OCI-LY3 (cell line): ENCODE data around the gene LOXL1.
"Not testable (repeated sequence)": the region's sequence is repeated elsewhere in the genome, so short reads cannot be mapped to it uniquely, and the experiment has no call there.

Source experiments
- H2AFZ ChIP-seq: fragments of 200-600, 300-600 bp; shearing (Covaris generic); 2 replicates; pipeline ENCODE4 v1.6.0; 2014; ENCODE audit warnings: antibody characterized with exemption, low read depth, low read length
- H3K27ac ChIP-seq: fragments of 200-600, 300-600 bp; sonication (generic); 2 replicates; pipeline ENCODE4 v1.5.1; 2014; ENCODE audit warnings: mild to moderate bottlenecking, low read length, moderate library complexity, mixed read lengths
- H3K27me3 ChIP-seq: fragments of 200-600, 300-600 bp; sonication (generic); 2 replicates; pipeline ENCODE4 v1.6.1; 2014; ENCODE audit warnings: low read depth, low read length, mixed read lengths
- H3K36me3 ChIP-seq: fragments of 200-600, 300-600 bp; sonication (generic); replicated peaks from 2 replicates; pipeline ENCODE3; 2014; ENCODE audit warnings: low read depth, low read length, mixed read lengths
- H3K4me1 ChIP-seq: fragments of 300-600, 200-600 bp; sonication (generic); 2 replicates; pipeline ENCODE4 v1.6.1; 2014; ENCODE audit warnings: low read length, mixed read lengths
- H3K4me2 ChIP-seq: fragments of 200-600, 300-600 bp; sonication (generic); 2 replicates; pipeline ENCODE4 v1.6.1; 2014; ENCODE audit warnings: low read length, mixed read lengths
- H3K4me3 ChIP-seq: fragments of 300-600, 200-600 bp; sonication (generic); 2 replicates; pipeline ENCODE4 v1.5.1; 2014; ENCODE audit warnings: antibody characterized with exemption, mild to moderate bottlenecking, low read length, moderate library complexity
- H3K79me2 ChIP-seq: fragments of 300-600, 200-600 bp; shearing (Covaris generic); 2 replicates; pipeline ENCODE4 v1.6.1; 2014; ENCODE audit warnings: mild to moderate bottlenecking, low read length, mixed read lengths
- H3K9ac ChIP-seq: fragments of 300-600, 200-600 bp; shearing (Covaris generic); 2 replicates; pipeline ENCODE4 v1.6.0; 2014; ENCODE audit warnings: mild to moderate bottlenecking, low read length, moderate library complexity
- H3K9me3 ChIP-seq: fragments of 200-600, 300-600 bp; shearing (Covaris generic); 2 replicates; pipeline ENCODE4 v1.6.1; 2014; ENCODE audit warnings: low read length, mixed read lengths; ENCODE audit not compliant: insufficient read depth
- H4K20me1 ChIP-seq: fragments of 200-600, 300-600 bp; sonication (generic); 2 replicates; pipeline ENCODE4 v1.6.1; 2016; ENCODE audit warnings: low read length, mixed read lengths; ENCODE audit not compliant: insufficient read depth
- CTCF ChIP-seq: fragments of 200-600, 300-600 bp; sonication (generic); IDR thresholded peaks from 2 replicates; pipeline ENCODE4 v1.5.1; 2014; ENCODE audit warnings: antibody characterized with exemption, low read length, low read depth
- EZH2phosphoT487 ChIP-seq: fragments of 200-600 bp; shearing (Covaris generic); IDR thresholded peaks from 2 replicates; pipeline ENCODE4 v1.6.1; 2018; ENCODE audit warnings: antibody characterized with exemption, mixed run types, low read depth

The LOXL1 gene

DNA sequence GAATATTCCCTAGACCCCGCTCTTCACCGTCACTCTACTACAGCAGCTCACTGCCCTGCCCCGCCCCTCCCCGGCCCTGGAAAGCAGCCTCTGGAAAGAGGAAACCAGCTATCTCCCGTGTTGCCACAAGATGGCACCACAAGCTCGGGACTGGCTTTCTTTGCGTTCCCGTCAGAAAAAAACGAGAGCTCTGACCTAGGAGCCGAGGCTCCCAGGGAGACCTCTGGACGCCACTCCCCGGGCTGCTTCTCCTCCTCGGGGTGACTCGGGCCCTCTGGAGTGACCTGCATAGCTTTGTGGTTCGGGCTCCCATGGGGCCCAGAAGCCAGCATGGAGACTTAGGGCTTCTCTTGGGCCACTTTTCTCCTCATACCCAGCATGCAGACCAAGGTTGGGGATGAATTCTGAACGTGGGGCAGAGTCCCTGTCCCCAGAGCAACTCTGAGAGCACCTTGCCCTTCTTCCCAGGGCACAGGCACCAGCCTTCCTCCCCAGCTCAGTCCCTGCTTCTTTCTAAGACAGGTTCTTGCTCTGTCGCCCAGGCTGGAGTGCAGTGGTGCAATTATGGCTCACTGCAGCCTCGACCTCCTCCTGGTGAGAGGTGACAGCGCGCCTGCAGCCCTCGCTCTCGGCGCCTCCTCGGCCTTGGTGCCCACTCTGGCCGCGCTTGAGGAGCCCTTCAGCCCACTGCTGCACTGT is 46.9 kb downstream of the LOXL1 start:
- H3K9ac ChIP-seq = peak overlapping the region; percentile 53

GRCh38 chr15:73973683-73974200 is 47.5 kb downstream of the LOXL1 start:
- Histone ChIP-seq H3K4me2 (0 out of 2 replicates have a peak overlapping the region, but pooled peaks have one; percentile 84), H3K4me1 (peaks cover 19% of the 10 kb centered on the region)
- H3K36me3 ChIP-seq, H3K4me3 ChIP-seq, H3K79me2 ChIP-seq, H3K9me3 ChIP-seq, H4K20me1 ChIP-seq, H3K27me3 ChIP-seq, H3K27ac ChIP-seq, H2AFZ ChIP-seq, H3K9ac ChIP-seq: not testable (repeated sequence)

More for the DNA sequence above, 46.9 kb downstream of the LOXL1 start:
- TF ChIP-seq CTCF (peak; percentile 95), EZH2phosphoT487 (no peak)
- H3K4me2 ChIP-seq = peak overlapping the region; percentile 84
- peak overlapping the region; percentile 75 for H2AFZ ChIP-seq
- peaks cover 19% of the 10 kb centered on the region for H3K4me1 ChIP-seq
- H3K4me3 ChIP-seq = peak overlapping the region; percentile 72
- no peaks in the 10 kb centered on the region for H3K9me3 ChIP-seq
- H3K27me3 ChIP-seq = peaks cover 7% of the 10 kb centered on the region; the same call in 1 of the 2 replicates
- no peaks in the 10 kb centered on the region for H4K20me1 ChIP-seq
- H3K36me3 ChIP-seq = no peaks in the 10 kb centered on the region
- no peak overlapping the region for H3K27ac ChIP-seq
- no peaks in the 10 kb centered on the region for H3K79me2 ChIP-seq

DNA sequence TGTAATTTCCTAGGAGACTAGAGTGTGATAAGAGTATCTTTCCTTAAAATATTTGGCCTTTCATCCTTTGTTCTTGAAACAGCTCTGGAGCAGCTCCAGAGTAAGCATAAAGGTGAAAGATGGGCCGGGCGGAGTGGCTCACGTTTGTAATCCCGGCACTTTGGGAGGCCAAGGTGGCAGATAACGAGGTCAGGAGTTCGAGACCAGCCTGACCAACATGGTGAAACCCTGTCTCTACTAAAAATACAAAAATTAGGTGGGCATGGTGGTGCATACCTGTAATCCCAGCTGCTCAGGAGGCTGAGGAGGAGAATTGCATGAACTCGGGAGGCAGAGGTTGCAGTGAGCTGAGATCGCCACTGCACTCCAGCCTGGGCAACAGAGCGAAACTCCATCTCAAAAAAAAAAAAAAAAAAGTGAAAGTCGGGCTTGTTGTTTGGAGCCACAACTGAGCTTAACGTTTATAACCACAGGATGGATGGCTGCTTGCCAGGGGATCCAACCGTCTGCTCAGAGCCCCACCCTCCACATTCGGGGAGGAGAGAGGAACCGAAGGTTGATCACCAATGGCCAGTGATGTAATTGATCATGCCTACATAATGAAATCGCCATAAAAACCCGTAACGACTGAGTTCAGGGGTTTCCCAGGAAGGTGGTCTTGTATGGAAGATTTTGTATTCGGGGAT is 49.3 kb downstream of the LOXL1 start:
- H3K79me2 ChIP-seq, H3K27ac ChIP-seq, H3K9me3 ChIP-seq, H3K9ac ChIP-seq, H3K27me3 ChIP-seq, H2AFZ ChIP-seq, H3K36me3 ChIP-seq, H4K20me1 ChIP-seq: not testable (repeated sequence)
- peaks cover 36% of the 10 kb centered on the region for H3K4me1 ChIP-seq
- peak overlapping the region; percentile 41 for H3K4me2 ChIP-seq
- peak overlapping the region; percentile 20; the same call in 1 of the 2 replicates for H3K4me3 ChIP-seq

DNA sequence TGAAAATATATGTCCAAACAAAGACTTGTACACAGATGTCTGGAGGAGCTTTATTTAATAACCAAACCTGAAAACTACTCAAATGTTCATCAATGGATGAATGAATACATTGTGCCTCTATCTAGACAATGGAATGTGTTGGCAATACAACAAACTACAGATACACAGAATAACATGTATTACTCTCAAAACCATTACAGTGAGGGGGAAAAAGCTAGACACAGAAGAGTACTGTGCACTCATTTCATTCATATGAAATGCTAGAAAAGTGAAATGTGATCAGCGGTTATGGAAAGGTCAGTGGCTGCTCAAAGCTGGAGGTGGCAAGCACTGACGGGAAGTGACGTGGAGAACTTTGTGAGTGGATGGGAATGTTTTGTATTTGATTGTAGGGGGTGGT is 52.6 kb downstream of the LOXL1 start:
- no peak overlapping the region for H3K4me3 ChIP-seq
- TF ChIP-seq EZH2phosphoT487 (no peak), CTCF (no peak)
- H3K4me2 ChIP-seq = peak overlapping the region; percentile 22; the same call in 1 of the 2 replicates
- no peak overlapping the region for H3K9ac ChIP-seq
- H3K27ac ChIP-seq = no peak overlapping the region
- no peaks in the 10 kb centered on the region for H3K79me2 ChIP-seq
- H3K27me3 ChIP-seq = peaks cover 7% of the 10 kb centered on the region; the same call in 1 of the 2 replicates
- H3K36me3 ChIP-seq = peaks cover 2% of the 10 kb centered on the region
- H3K4me1 ChIP-seq = peaks cover 44% of the 10 kb centered on the region
- H2AFZ ChIP-seq = peak overlapping the region; percentile 71; the same call in 1 of the 2 replicates
- no peaks in the 10 kb centered on the region for H4K20me1 ChIP-seq
- H3K9me3 ChIP-seq = no peaks in the 10 kb centered on the region

- Histone ChIP-seq H3K4me2 (peak overlapping the region; percentile 17), H2AFZ (no peak overlapping the region), H3K79me2 (no peaks in the 10 kb centered on the region), H3K9ac (no peak overlapping the region), H3K4me1 (peaks cover 45% of the 10 kb centered on the region), H3K27ac (no peak overlapping the region), H3K4me3 (no peak overlapping the region), H4K20me1 (no peaks in the 10 kb centered on the region), H3K36me3 (peaks cover 9% of the 10 kb centered on the region), H3K9me3 (no peaks in the 10 kb centered on the region), H3K27me3 (peaks cover 7% of the 10 kb centered on the region; the same call in 1 of the 2 replicates)
- TF ChIP-seq EZH2phosphoT487 = no peak
- TF ChIP-seq CTCF = no peak
These were observed 53.4 kb downstream of the LOXL1 start for GRCh38 chr15:73979636-73980035.
